Type B pancreatic cell (in vitro differentiated cells): ENCODE results near the gene DDIAS. TPM values are rescaled to one million over a fixed set of nuclear protein-coding genes. Genes with fewer than 3 reads are reported as not detected.
"Not testable (repeated sequence)": the region's sequence is repeated elsewhere in the genome, so short reads cannot be mapped to it uniquely, and the experiment has no call there.

Experiments used
- DNase-seq: peaks from one replicate; pipeline ENCODE4 v3.0.0; 2021; ENCODE audit warnings: mixed read lengths; ENCODE audit not compliant: unreplicated experiment; ENCODE audit errors: extremely low spot score
- H3K27ac Mint-ChIP-seq: 2 replicates; pipeline ENCODE4 v1.8.0; 2021; ENCODE audit warnings: mild to moderate bottlenecking, mixed read lengths
- H3K27me3 Mint-ChIP-seq: 2 replicates; pipeline ENCODE4 v1.8.0; 2021; ENCODE audit warnings: mixed read lengths
- H3K36me3 Mint-ChIP-seq: 2 replicates; pipeline ENCODE4 v1.8.0; 2021; ENCODE audit warnings: mixed read lengths
- H3K4me1 Mint-ChIP-seq: one replicate; pipeline ENCODE4 v1.8.0; 2021; ENCODE audit warnings: mixed read lengths; ENCODE audit not compliant: unreplicated experiment
- H3K4me3 Mint-ChIP-seq: 2 replicates; pipeline ENCODE4 v1.8.0; 2021; ENCODE audit warnings: mild to moderate bottlenecking, mixed read lengths
- H3K9me3 Mint-ChIP-seq: 2 replicates; pipeline ENCODE4 v1.8.0; 2021; ENCODE audit warnings: mixed read lengths
- CTCF ChIP-seq: fragments of 200-600 bp; sonication (generic); conservative IDR thresholded peaks from 2 replicates; pipeline ENCODE4 v1.5.0; 2021; ENCODE audit warnings: antibody characterized with exemption, mild to moderate bottlenecking
- total RNA-seq: library from RNA; stranded (reverse); gene quantifications from 2 replicates; pipeline ENCODE4 v1.2.1, GENCODE V29; 2021; ENCODE audit warnings: low replicate concordance

The DDIAS gene
- total RNA-seq, 1 donor from 2014 or later: 7.6 TPM

- H3K36me3 Mint-ChIP-seq: no peaks in the 10 kb centered on the region
- H3K4me3 Mint-ChIP-seq: no peak overlapping the region
- no peaks in the 10 kb centered on the region for H3K27me3 Mint-ChIP-seq
- no peak overlapping the region for H3K27ac Mint-ChIP-seq
- H3K9me3 Mint-ChIP-seq: peaks cover 7% of the 10 kb centered on the region
- peaks cover 8% of the 10 kb centered on the region for H3K4me1 Mint-ChIP-seq
- no peak for DNase-seq
- TF ChIP-seq CTCF: no peak
These were observed 58.6 kb downstream of the DDIAS start for GRCh38 chr11:82959987-82960778.

- peaks cover 8% of the 10 kb centered on the region for H3K4me1 Mint-ChIP-seq
- H3K27me3 Mint-ChIP-seq: no peaks in the 10 kb centered on the region
- no peak for DNase-seq
- H3K27ac Mint-ChIP-seq: no peak overlapping the region
- H3K4me3 Mint-ChIP-seq: no peak overlapping the region
- peaks cover 7% of the 10 kb centered on the region for H3K9me3 Mint-ChIP-seq
- TF ChIP-seq CTCF: no peak
- no peaks in the 10 kb centered on the region for H3K36me3 Mint-ChIP-seq
These were observed 59.2 kb downstream of the DDIAS start for GRCh38 chr11:82960779-82961143.

GRCh38 chr11:82962021-82962420 lies 60.5 kb downstream of the DDIAS start:
- H3K4me3 Mint-ChIP-seq, H3K27me3 Mint-ChIP-seq, H3K9me3 Mint-ChIP-seq, H3K36me3 Mint-ChIP-seq, H3K27ac Mint-ChIP-seq, H3K4me1 Mint-ChIP-seq, DNase-seq: not testable (repeated sequence)

GRCh38 chr11:82967381-82967780 lies 65.8 kb downstream of the DDIAS start:
- no peak overlapping the region for H3K4me3 Mint-ChIP-seq
- H3K9me3 Mint-ChIP-seq: peaks cover 7% of the 10 kb centered on the region
- no peaks in the 10 kb centered on the region for H3K36me3 Mint-ChIP-seq
- H3K27me3 Mint-ChIP-seq: no peaks in the 10 kb centered on the region
- TF ChIP-seq CTCF: no peak
- no peak for DNase-seq
- no peaks in the 10 kb centered on the region for H3K4me1 Mint-ChIP-seq
- H3K27ac Mint-ChIP-seq: no peak overlapping the region

GRCh38 chr11:82969811-82970210 lies 68.3 kb downstream of the DDIAS start:
- DNase-seq: no peak
- TF ChIP-seq CTCF: no peak
- no peaks in the 10 kb centered on the region for H3K9me3 Mint-ChIP-seq
- no peak overlapping the region for H3K4me3 Mint-ChIP-seq
- no peak overlapping the region for H3K27ac Mint-ChIP-seq
- H3K27me3 Mint-ChIP-seq: no peaks in the 10 kb centered on the region
- no peaks in the 10 kb centered on the region for H3K4me1 Mint-ChIP-seq
- H3K36me3 Mint-ChIP-seq: no peaks in the 10 kb centered on the region

GRCh38 chr11:82970507-82971083 lies 69.1 kb downstream of the DDIAS start:
- not testable (repeated sequence) for H3K27ac Mint-ChIP-seq, H3K4me1 Mint-ChIP-seq, DNase-seq, H3K36me3 Mint-ChIP-seq, H3K9me3 Mint-ChIP-seq, H3K27me3 Mint-ChIP-seq, H3K4me3 Mint-ChIP-seq

- not testable (repeated sequence) for H3K27ac Mint-ChIP-seq, H3K4me1 Mint-ChIP-seq, H3K4me3 Mint-ChIP-seq, H3K27me3 Mint-ChIP-seq, H3K9me3 Mint-ChIP-seq, DNase-seq, H3K36me3 Mint-ChIP-seq
These were observed 70.0 kb downstream of the DDIAS start for GRCh38 chr11:82971519-82971946.
